IMR-90 (cell line): ENCODE measurements around the gene ZNF358. TPM values are rescaled to one million over a fixed set of nuclear protein-coding genes. Genes with fewer than 3 reads are reported as not detected.

Source experiments
- CTCF ChIP-seq: conservative IDR thresholded peaks from 2 replicates; pipeline ENCODE4 v1.5.1; 2012; ENCODE audit warnings: mild to moderate bottlenecking, low read depth, low read length, improper control_type of control experiment
- polyA plus RNA-seq, 3 experiments: library from polyadenylated mRNA; depleted of rRNA; stranded (reverse); fragments of >200 nt; gene quantifications; 2 replicates each; pipeline ENCODE4 v1.2.3, GENCODE V29; 2012; ENCODE audit warnings: low replicate concordance in 1 of 3
- total RNA-seq: library from RNA; depleted of rRNA; stranded (reverse); fragments of >200 nt; gene quantifications from 2 replicates; pipeline ENCODE4 v1.2.3, GENCODE V29; 2012

Gene ZNF358
- total and polyA plus RNA-seq, 2 of the 4 experiments (the other 2 are of a cell fraction), result 5.4 to 30.7 TPM

DNA sequence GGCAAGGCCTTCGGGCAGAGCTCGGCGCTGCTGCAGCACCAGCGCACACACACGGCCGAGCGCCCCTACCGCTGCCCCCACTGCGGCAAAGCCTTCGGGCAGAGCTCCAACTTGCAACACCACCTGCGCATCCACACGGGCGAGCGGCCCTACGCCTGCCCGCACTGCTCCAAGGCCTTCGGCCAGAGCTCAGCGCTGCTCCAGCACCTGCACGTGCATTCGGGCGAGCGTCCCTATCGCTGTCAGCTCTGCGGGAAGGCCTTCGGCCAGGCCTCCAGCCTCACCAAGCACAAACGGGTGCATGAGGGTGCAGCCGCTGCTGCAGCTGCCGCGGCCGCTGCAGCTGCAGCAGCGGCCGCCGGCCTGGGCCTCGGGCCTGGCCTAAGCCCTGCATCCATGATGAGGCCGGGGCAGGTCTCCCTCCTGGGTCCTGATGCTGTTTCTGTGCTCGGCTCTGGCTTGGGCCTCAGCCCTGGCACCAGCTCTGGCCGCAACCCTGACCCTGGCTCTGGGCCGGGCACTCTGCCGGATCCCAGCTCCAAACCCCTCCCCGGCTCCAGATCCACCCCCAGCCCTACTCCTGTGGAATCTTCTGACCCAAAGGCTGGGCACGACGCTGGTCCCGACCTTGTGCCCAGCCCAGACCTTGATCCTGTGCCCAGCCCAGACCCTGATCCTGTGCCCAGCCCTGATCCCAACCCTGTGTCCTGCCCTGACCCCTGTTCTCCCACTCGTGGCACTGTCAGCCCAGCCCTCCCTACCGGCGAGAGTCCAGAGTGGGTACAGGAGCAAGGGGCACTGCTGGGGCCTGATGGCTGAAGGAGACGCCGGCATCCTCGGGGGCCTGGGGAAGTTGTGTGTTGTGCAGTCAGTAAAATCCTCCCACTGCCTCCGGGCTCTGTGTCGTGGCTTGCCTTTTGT is 4.5 kb downstream of the ZNF358 start (continued):
- TF ChIP-seq CTCF, result no peak
